Astrocyte of the cerebellum (primary cell): ENCODE results near the gene FPGS.

Source experiments
- DNase-seq: peaks from one replicate; pipeline ENCODE4 v3.0.0-alpha.2; 2011; ENCODE audit warnings: low read depth
- H3K4me3 ChIP-seq: 2 replicates; pipeline ENCODE4 v1.5.1; 2011; ENCODE audit warnings: mild to moderate bottlenecking, low read depth, low read length, moderate library complexity
- CTCF ChIP-seq: IDR thresholded peaks from 2 replicates; pipeline ENCODE4 v1.5.1; 2012; ENCODE audit warnings: low read length, low read depth, moderate library complexity, mild to moderate bottlenecking; ENCODE audit errors: missing control alignments
- in situ Hi-C: cut with HindIII; loops from 2 replicates; pipeline ENCODE4 v1.10.0; 2017; ENCODE audit warnings: low sequenced_read_pairs

Gene FPGS

GRCh38 chr9:127812936-127813675 lies 10.4 kb downstream of the FPGS start:
- H3K4me3 ChIP-seq = no peak overlapping the region
- in situ Hi-C loops = no loop called here
- no peak for TF ChIP-seq CTCF
- DNase-seq = no peak

- in situ Hi-C loops = no loop called here
- TF ChIP-seq CTCF = no peak
- no peak for DNase-seq
- no peak overlapping the region for H3K4me3 ChIP-seq
Measured at GRCh38 chr9:127813686-127814226, 11.1 kb downstream of the FPGS start.

- no peak for TF ChIP-seq CTCF
- in situ Hi-C loops = no loop called here
- no peak overlapping the region for H3K4me3 ChIP-seq
- DNase-seq = no peak
Measured at GRCh38 chr9:127814619-127815511, 12.2 kb downstream of the FPGS start.

GRCh38 chr9:127815512-127816361 lies 13.1 kb downstream of the FPGS start:
- DNase-seq = no peak
- no peak overlapping the region for H3K4me3 ChIP-seq
- in situ Hi-C loops = no loop called here
- TF ChIP-seq CTCF = no peak

- in situ Hi-C loops = no loop called here
- DNase-seq = no peak
- TF ChIP-seq CTCF = no peak
- H3K4me3 ChIP-seq = no peak overlapping the region
Measured at GRCh38 chr9:127816362-127816725, 13.7 kb downstream of the FPGS start.

GRCh38 chr9:127816728-127817127 lies 14.0 kb downstream of the FPGS start:
- no peak for DNase-seq
- no peak for TF ChIP-seq CTCF
- no peak overlapping the region for H3K4me3 ChIP-seq
- in situ Hi-C loops = no loop called here
